ENCODE measurements around the gene POGLUT2.

- TF ChIP-seq CTCF (IDR thresholded peaks at IDR 0.05) (peak; percentile 60 to 74 (median 66)), POLR2A (IDR thresholded peaks at IDR 0.05) (no peak)
These were observed 48.8 kb upstream of the POGLUT2 start for GRCh38 chr13:102847272-102848234.
